H1 (cell line): ENCODE results near the gene BLOC1S3. TPM values are rescaled to one million over a fixed set of nuclear protein-coding genes. Genes with fewer than 3 reads are reported as not detected.
A peak's percentile ranks its signal among the peaks of the same experiment; 100 is the strongest.

ENCODE experiments used
- CTCF ChIA-PET: fragments of 300-600 bp; sonication (Branson Sonifier 250); formaldehyde crosslinking; loops from one replicate; lab custom pipeline; 2021; ENCODE audit not compliant: partially characterized antibody; lab: Charles Lee
- POLR2A ChIA-PET: fragments of 300-600 bp; sonication (Branson Sonifier 250); formaldehyde crosslinking; loops from one replicate; lab custom pipeline; 2021; ENCODE audit warnings: inconsistent platforms; ENCODE audit not compliant: partially characterized antibody; lab: Charles Lee
- DNase-seq, 2 experiments: peaks; one replicate each; pipeline versions ENCODE4 v3.0.0 to v3.0.0-alpha.2; 2010 to 2022; ENCODE audit warnings: low spot score in 2 of 2, low read depth in 1 of 2, mixed read lengths in 1 of 2
- FAIRE-seq: peaks from 2 replicates; lab custom pipeline; 2011; peaks lifted over from hg19 to GRCh38; lab: Jason Lieb, UNC
- H2AFZ ChIP-seq: 2 replicates; pipeline ENCODE4 v1.8.1; 2012; ENCODE audit warnings: low read length, inconsistent platforms
- H2AK5ac ChIP-seq: 2 replicates; pipeline ENCODE4 v1.6.1; 2013; ENCODE audit warnings: low read depth, low read length
- H2BK120ac ChIP-seq: replicated peaks from 2 replicates; pipeline ENCODE3; 2013; ENCODE audit warnings: low read depth, low read length, inconsistent platforms
- H2BK12ac ChIP-seq: 2 replicates; pipeline ENCODE4 v1.6.1; 2013; ENCODE audit warnings: low read depth, low read length
- H2BK15ac ChIP-seq: 2 replicates; pipeline ENCODE4 v1.6.1; 2013; ENCODE audit warnings: low read length
- H2BK20ac ChIP-seq: 2 replicates; pipeline ENCODE4 v1.6.1; 2013; ENCODE audit warnings: low read length
- H2BK5ac ChIP-seq: 2 replicates; pipeline ENCODE4 v1.6.1; 2013; ENCODE audit warnings: low read depth, low read length
- H3K14ac ChIP-seq: 2 replicates; pipeline ENCODE4 v1.6.1; 2013; ENCODE audit warnings: inconsistent platforms; ENCODE audit not compliant: insufficient read length
- H3K18ac ChIP-seq: 2 replicates; pipeline ENCODE4 v1.6.1; 2013; ENCODE audit warnings: low read length; ENCODE audit errors: extremely low read depth
- H3K23ac ChIP-seq: 2 replicates; pipeline ENCODE4 v1.6.1; 2013; ENCODE audit warnings: inconsistent platforms; ENCODE audit not compliant: insufficient read length
- H3K23me2 ChIP-seq: 2 replicates; pipeline ENCODE4 v1.6.1; 2013; ENCODE audit warnings: low read depth, low read length
- H3K27ac ChIP-seq: 2 replicates; pipeline ENCODE4 v1.6.1; 2011; ENCODE audit warnings: low read depth, low read length, inconsistent platforms
- H3K27me3 ChIP-seq, 4 experiments: replicated peaks in 1 of 4; 1 replicate in 1 of 4; 2 replicates in 3 of 4; pipeline versions ENCODE4 v1.6.1 to v1.8.1; 2011 to 2013; ENCODE audit warnings: low read length in 3 of 4, mild to moderate bottlenecking in 3 of 4, inconsistent platforms in 2 of 4, mixed read lengths in 2 of 4, moderate library complexity in 1 of 4; ENCODE audit not compliant: control insufficient read depth in 3 of 4, insufficient read depth in 3 of 4; ENCODE audit errors: extremely low read depth in 1 of 4
- H3K36me3 ChIP-seq, 4 experiments: 2 replicates each; pipeline versions ENCODE4 v1.6.1 to v1.8.1; 2011 to 2013; ENCODE audit warnings: mild to moderate bottlenecking in 4 of 4, low read length in 3 of 4, moderate library complexity in 2 of 4, control low read depth in 1 of 4, inconsistent platforms in 1 of 4; ENCODE audit not compliant: insufficient read depth in 4 of 4, control insufficient read depth in 2 of 4
- H3K4ac ChIP-seq: replicated peaks from 2 replicates; pipeline ENCODE3; 2013; ENCODE audit warnings: low read length, low read depth, mixed read lengths, inconsistent platforms; ENCODE audit not compliant: insufficient read length
- H3K4me1 ChIP-seq, 4 experiments: replicated peaks in 1 of 4; 1 replicate in 1 of 4; 2 replicates in 3 of 4; pipeline versions ENCODE4 v1.6.1 to v1.8.1; 2011 to 2013; ENCODE audit warnings: low read length in 3 of 4, inconsistent platforms in 2 of 4, mixed read lengths in 1 of 4; ENCODE audit not compliant: insufficient read depth in 4 of 4, control insufficient read depth in 3 of 4
- H3K4me2 ChIP-seq, 2 experiments: 2 replicates each; pipeline versions ENCODE4 v1.6.1 to v1.8.1; 2011 to 2013; ENCODE audit warnings: low read depth in 2 of 2, low read length in 2 of 2, control low read depth in 1 of 2, inconsistent platforms in 1 of 2, mild to moderate bottlenecking in 1 of 2; ENCODE audit not compliant: insufficient read depth in 1 of 2
- H3K4me3 ChIP-seq, 4 experiments: fragments of 200-600, 300-600 bp in 1 of 4; sonication (generic), shearing (Covaris generic), sonication (Bioruptor Twin) in 1 of 4; 2 replicates each; pipeline versions ENCODE4 v1.5.1 to v1.8.1; 2011 to 2016; ENCODE audit warnings: low read length in 4 of 4, low read depth in 3 of 4, control low read depth in 2 of 4, inconsistent platforms in 2 of 4, mild to moderate bottlenecking in 2 of 4, mixed read lengths in 1 of 4, moderate library complexity in 1 of 4; ENCODE audit not compliant: insufficient read depth in 2 of 4; ENCODE audit errors: extremely low read depth in 1 of 4
- H3K56ac ChIP-seq: replicated peaks from 2 replicates; pipeline ENCODE3; 2013; ENCODE audit warnings: low read depth, mild to moderate bottlenecking, mixed read lengths, low read length, inconsistent platforms; ENCODE audit not compliant: insufficient read length
- H3K79me1 ChIP-seq: 2 replicates; pipeline ENCODE4 v1.6.1; 2013; ENCODE audit warnings: low read depth, low read length, control low read depth
- H3K79me2 ChIP-seq, 2 experiments: 2 replicates each; pipeline versions ENCODE4 v1.6.1 to v1.8.1; 2012 to 2013; ENCODE audit warnings: low read length in 2 of 2, mild to moderate bottlenecking in 2 of 2, inconsistent platforms in 1 of 2; ENCODE audit not compliant: insufficient read depth in 2 of 2, control insufficient read depth in 1 of 2
- H3K9ac ChIP-seq, 4 experiments: replicated peaks in 1 of 4; 1 replicate in 1 of 4; 2 replicates in 3 of 4; pipeline versions ENCODE4 v1.6.1 to v1.8.1; 2011 to 2013; ENCODE audit warnings: low read depth in 3 of 4, low read length in 3 of 4, control low read depth in 2 of 4, mild to moderate bottlenecking in 2 of 4, moderate library complexity in 2 of 4, inconsistent platforms in 1 of 4; ENCODE audit errors: extremely low read depth in 1 of 4
- H3K9me3 ChIP-seq, 2 experiments: 2 replicates each; pipeline versions ENCODE4 v1.6.1 to v1.8.1; 2012 to 2013; ENCODE audit warnings: mild to moderate bottlenecking in 2 of 2, moderate library complexity in 2 of 2, control low read depth in 1 of 2, inconsistent platforms in 1 of 2, low read depth in 1 of 2, low read length in 1 of 2, mixed read lengths in 1 of 2; ENCODE audit not compliant: insufficient read depth in 2 of 2
- H4K20me1 ChIP-seq, 2 experiments: replicated peaks in 1 of 2; 2 replicates each; pipeline versions ENCODE3 to v1.8.1; 2011 to 2013; ENCODE audit warnings: inconsistent platforms in 2 of 2, low read length in 2 of 2, mild to moderate bottlenecking in 1 of 2; ENCODE audit not compliant: insufficient read depth in 2 of 2, control insufficient read depth in 1 of 2
- H4K5ac ChIP-seq: 2 replicates; pipeline ENCODE4 v1.6.1; 2013; ENCODE audit warnings: low read length, low read depth, mixed read lengths, inconsistent platforms; ENCODE audit not compliant: insufficient read length
- H4K8ac ChIP-seq: 2 replicates; pipeline ENCODE4 v1.8.0; 2013; ENCODE audit warnings: mild to moderate bottlenecking, moderate library complexity, low read length, inconsistent platforms; ENCODE audit not compliant: insufficient read depth; ENCODE audit errors: extremely low read depth
- H4K91ac ChIP-seq: replicated peaks from 2 replicates; pipeline ENCODE3; 2013; ENCODE audit warnings: low read length, mixed read lengths, inconsistent platforms; ENCODE audit not compliant: insufficient read length
- CBX8 ChIP-seq: fragments of 300-800, 300-1000 bp; sonication (generic); IDR thresholded peaks from 2 replicates; pipeline ENCODE4 v1.7.1; 2016; ENCODE audit warnings: low read depth, low read length, borderline replicate concordance
- FOSL1 ChIP-seq: IDR thresholded peaks from 2 replicates; pipeline ENCODE4 v1.6.1; 2011; ENCODE audit warnings: mild to moderate bottlenecking, low read depth, low read length, moderate library complexity; ENCODE audit not compliant: insufficient read depth
- RAD21 ChIP-seq, 2 experiments: IDR thresholded peaks in 1 of 2; conservative IDR thresholded peaks in 1 of 2; 2 replicates each; pipeline ENCODE4 v1.6.1; 2011; ENCODE audit warnings: low read depth in 2 of 2, low read length in 2 of 2, improper control_type of control experiment in 1 of 2, inconsistent platforms in 1 of 2, mild to moderate bottlenecking in 1 of 2, moderate library complexity in 1 of 2
- RBBP5 ChIP-seq: IDR thresholded peaks from 2 replicates; pipeline ENCODE4 v1.7.1; 2012; ENCODE audit warnings: low read depth, mild to moderate bottlenecking, inconsistent platforms, low read length, moderate library complexity, borderline replicate concordance
- SIN3A ChIP-seq, 2 experiments: IDR thresholded peaks in 1 of 2; conservative IDR thresholded peaks in 1 of 2; 2 replicates each; pipeline ENCODE4 v1.6.1; 2011 to 2012; ENCODE audit warnings: low read length in 2 of 2, improper control_type of control experiment in 1 of 2, low read depth in 1 of 2, mild to moderate bottlenecking in 1 of 2
- SP2 ChIP-seq: IDR thresholded peaks from 2 replicates; pipeline ENCODE4 v1.6.1; 2012; ENCODE audit warnings: mild to moderate bottlenecking, low read length, inconsistent platforms
- YY1 ChIP-seq: IDR thresholded peaks from 2 replicates; pipeline ENCODE4 v1.6.1; 2011; ENCODE audit warnings: low read depth, mild to moderate bottlenecking, low read length
- WGBS, 2 experiments: shearing (Covaris generic) in 1 of 2; methylation state at CpG; one replicate each; pipeline versions ENCODE4 v1.1.6 to v1.1.7; 2013 to 2015; ENCODE audit warnings: low lambda C conversion rate in 2 of 2, mixed read lengths in 2 of 2, inconsistent platforms in 1 of 2, low coverage in 1 of 2, missing lambda C conversion rate in 1 of 2; ENCODE audit not compliant: insufficient replicate concordance in 2 of 2, insufficient coverage in 1 of 2, insufficient read length in 1 of 2; ENCODE audit errors: extremely low coverage in 1 of 2, missing lambda C conversion rate in 1 of 2; 5-methylcytosine and 5-hydroxymethylcytosine counted together
- long read RNA-seq, 2 experiments: library from RNA in 1 of 2; library from capped mRNA in 1 of 2; stranded (forward); transcript quantifications; one replicate each; pipeline ENCODE4 v2.0.0, GENCODE V29; 2021; ENCODE audit warnings: inconsistent platforms in 1 of 2
- polyA minus RNA-seq, 3 experiments: library from RNA; depleted of rRNA, polyadenylated mRNA; stranded (reverse); fragments of >200 nt; gene quantifications; 1 replicate in 2 of 3; 2 replicates in 1 of 3; pipeline ENCODE4 v1.2.3, GENCODE V29; 2011
- polyA plus RNA-seq, 7 experiments: library from polyadenylated mRNA; depleted of rRNA in 3 of 7; stranded (reverse) in 5 of 7; unstranded in 2 of 7; fragments of >200 nt in 5 of 7; fragments of 200-250 nt in 2 of 7; gene quantifications; 1 replicate in 5 of 7; 2 replicates in 1 of 7; 4 replicates in 1 of 7; pipeline versions ENCODE4 v1.2.1 to v1.2.3, GENCODE V29; 2011 to 2013; ENCODE audit warnings: missing spikeins in 2 of 7, mixed read lengths in 2 of 7
- total RNA-seq: library from RNA; stranded (reverse); fragmentation: NEBNext Ultra II Directional; extraction: Animal tissue kit (Norgen Biotek cat#: 25700); gene quantifications from 2 replicates; pipeline ENCODE4 v1.2.1, GENCODE V29; 2021

Gene BLOC1S3, protein sequence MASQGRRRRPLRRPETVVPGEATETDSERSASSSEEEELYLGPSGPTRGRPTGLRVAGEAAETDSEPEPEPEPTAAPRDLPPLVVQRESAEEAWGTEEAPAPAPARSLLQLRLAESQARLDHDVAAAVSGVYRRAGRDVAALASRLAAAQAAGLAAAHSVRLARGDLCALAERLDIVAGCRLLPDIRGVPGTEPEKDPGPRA
- total RNA-seq = 6.0 and 8.0 TPM in 2 replicates
- 6.1 and 7.6 TPM in 2 replicates for polyA plus RNA-seq (2011; rRNA removed)
- polyA plus RNA-seq (2011; cell fraction: cytosol; rRNA removed) = 3.2 TPM
- 5.1 TPM for polyA plus RNA-seq (2011; cell fraction: nucleus; rRNA removed)
- 4.5 to 6.2 TPM (median 5.0 TPM) in 4 replicates for polyA plus RNA-seq (2012, experiment 1 of 2)
- 3.8 TPM for polyA plus RNA-seq (2012, experiment 2 of 2)
- polyA plus RNA-seq (2013, experiment 1 of 2) = 5.2 TPM
- 6.0 TPM for polyA plus RNA-seq (2013, experiment 2 of 2)
- polyA minus RNA-seq (2011; rRNA and poly(A)+ RNA removed) = 4.8 and 6.4 TPM in 2 replicates
- 4.0 TPM for polyA minus RNA-seq (2011; cell fraction: cytosol; rRNA and poly(A)+ RNA removed)
- 8.1 TPM for polyA minus RNA-seq (2011; cell fraction: nucleus; rRNA and poly(A)+ RNA removed)
- long read RNA-seq, experiment 1, partial matches to known transcripts = 0 of 1 reads
- long read RNA-seq, experiment 1, other reads (novel, unspliced or antisense) = 0 of 1 reads
- long read RNA-seq, experiment 2 = 0 reads

DNA sequence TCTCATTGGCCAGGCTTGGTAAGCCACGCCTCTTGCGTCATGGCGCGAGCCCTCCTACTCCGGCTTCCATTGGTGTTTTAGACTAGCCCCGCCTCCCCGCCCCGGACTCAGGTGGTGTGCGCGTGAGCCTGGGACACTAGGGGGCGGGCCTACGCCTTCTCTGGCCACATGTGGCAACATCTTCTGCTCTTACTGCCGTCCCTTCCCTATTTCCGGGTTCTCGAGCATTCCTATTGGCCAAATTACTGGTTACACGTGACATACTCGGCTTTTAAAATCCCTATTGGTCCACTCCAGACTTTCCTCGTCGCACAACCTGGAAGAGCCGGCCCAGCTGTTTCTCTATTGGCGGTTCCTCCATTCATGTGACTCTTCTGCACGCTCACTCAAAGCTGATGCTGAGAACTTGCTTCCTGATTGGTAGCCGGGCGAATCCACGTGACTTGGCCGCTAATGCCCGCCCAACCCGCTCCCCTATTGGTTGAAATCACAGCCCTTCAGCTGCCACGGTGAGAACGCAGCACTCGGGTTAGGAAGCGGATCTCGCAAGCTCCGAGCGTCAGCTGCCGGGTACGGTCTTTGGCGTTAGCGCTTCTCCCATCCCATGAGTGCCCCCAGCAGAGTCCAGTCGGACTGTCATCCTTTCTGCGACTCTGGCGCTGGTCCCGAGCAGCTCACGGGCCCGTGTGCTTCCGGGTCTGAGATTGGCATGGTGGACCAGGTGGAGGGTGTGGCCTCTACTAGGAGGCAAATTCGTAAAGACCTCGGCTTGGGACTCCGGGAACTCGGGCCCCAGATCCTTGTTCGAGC, at the start of gene BLOC1S3:
Gene BLOC1S3 (plus strand): TSS at position 523 of the 810 bp plus-strand sequence. CDS start 513 bp downstream, outside the sequence.
- CTCF ChIA-PET = interaction anchor here (0.7 to 3.8 kb wide), 11 partner anchors 9 to 107 kb away, joined by 3 to 17 read pairs (median 4); partner anchors contain the start of gene NKPD1
- H3K36me3 ChIP-seq = no peaks in the 10 kb centered on the region
- H4K91ac ChIP-seq = no peak within 1 kb of the TSS
- WGBS, 2 experiments = 3% methylated on average over 50 of the region's 51 CpGs; no CpG with 5 or more reads in 1 of the 2 experiments
- peak within 1 kb of the TSS; percentile 79 to 97 (median 93) for H3K4me3 ChIP-seq
- no peak within 1 kb of the TSS for H2BK12ac ChIP-seq
- H2BK120ac ChIP-seq = no peak within 1 kb of the TSS
- no peak within 1 kb of the TSS for H2BK20ac ChIP-seq
- POLR2A ChIA-PET = interaction anchor here (1.0 to 2.5 kb wide), 11 partner anchors 8 to 179 kb away, joined by 3 to 14 read pairs (median 5); partner anchors contain the start of genes GEMIN7, NKPD1 and PPP1R37
- H3K79me2 ChIP-seq = peaks cover 0 to 9% of the 10 kb centered on the region in 2 experiments; a peak in 1 of 4 replicates
- H3K4me1 ChIP-seq = peaks cover 0 to 5% (median 0%) of the 10 kb centered on the region in 4 experiments; a peak in 5 of 7 replicates
- FAIRE-seq (peak; percentile 95), DNase-seq (peak; percentile 98 to 99)
- peak within 1 kb of the TSS; percentile 3 for H4K5ac ChIP-seq
- peak within 1 kb of the TSS; percentile 55 for H2BK5ac ChIP-seq
- H4K8ac ChIP-seq = peak within 1 kb of the TSS; percentile 90
- peaks cover 8% of the 10 kb centered on the region for H3K79me1 ChIP-seq
- no peak within 1 kb of the TSS for H2BK15ac ChIP-seq
- no peaks in the 10 kb centered on the region for H3K9me3 ChIP-seq
- H2AFZ ChIP-seq = peak within 1 kb of the TSS; percentile 97
- H3K4me2 ChIP-seq = peak within 1 kb of the TSS; percentile 91
- H3K4ac ChIP-seq = no peak within 1 kb of the TSS
- peaks cover 9% of the 10 kb centered on the region for H3K23me2 ChIP-seq
- H4K20me1 ChIP-seq = peaks cover 2 to 5% of the 10 kb centered on the region in 2 experiments
- peak within 1 kb of the TSS; percentile 82 for H3K27ac ChIP-seq
- no peaks in the 10 kb centered on the region for H3K27me3 ChIP-seq
- H3K9ac ChIP-seq = peak within 1 kb of the TSS; percentile 68 to 93 (median 84)
- no peak within 1 kb of the TSS for H3K14ac ChIP-seq
- no peak within 1 kb of the TSS; the same call in 1 of the 2 replicates for H3K18ac ChIP-seq
- peak within 1 kb of the TSS; percentile 61 for H3K56ac ChIP-seq
- no peak within 1 kb of the TSS for H2AK5ac ChIP-seq
- H3K23ac ChIP-seq = no peak within 1 kb of the TSS
- TF ChIP-seq CBX8 (no peak), FOSL1 (no peak), YY1 (no peak), SP2 (peak; percentile 52), RBBP5 (peak; percentile 50; the same call in 1 of the 2 replicates), RAD21 (IDR thresholded peaks at IDR 0.05 in 1 of 2, conservative IDR thresholded peaks at IDR 0.05 in 1 of 2; ENCODE audit: low read depth in 2 of 2, low read length in 2 of 2) (no peak), SIN3A (conservative IDR thresholded peaks at IDR 0.05 in 1 of 2, IDR thresholded peaks at IDR 0.05 in 1 of 2; ENCODE audit: low read depth in 1 of 2, low read length in 2 of 2) (peak; percentile 99 to 100)
